GM21737 (cell line): ENCODE measurements around the gene UBAP2L.

Source experiments
- ATAC-seq: cut with Tn5 transposase; IDR thresholded peaks from one replicate; pipeline ENCODE4 v1.9.1; 2021; ENCODE audit warnings: mild to moderate bottlenecking, moderate library complexity; ENCODE audit not compliant: unreplicated experiment

The UBAP2L gene

GRCh38 chr1:154220071-154220969, at the start of gene UBAP2L:
Gene UBAP2L (plus strand): TSS chr1:154220955. CDS start chr1:154225124, 4,169 bp downstream.
- ATAC-seq, result peak; percentile 87

- ATAC-seq, result no peak
These were observed 49.6 kb upstream of the UBAP2L start for GRCh38 chr1:154171223-154171583.

- ATAC-seq, result no peak
These were observed 48.9 kb upstream of the UBAP2L start for GRCh38 chr1:154171880-154172279.

- ATAC-seq, result no peak
These were observed 46.1 kb upstream of the UBAP2L start for GRCh38 chr1:154174654-154175053.

GRCh38 chr1:154176337-154176736, 44.4 kb upstream of the UBAP2L start:
- ATAC-seq, result no peak

- ATAC-seq, result no peak
These were observed 42.7 kb upstream of the UBAP2L start for GRCh38 chr1:154178013-154178412.

- no peak for ATAC-seq
These were observed 41.6 kb upstream of the UBAP2L start for GRCh38 chr1:154178911-154179811.

- no peak for ATAC-seq
These were observed 40.6 kb upstream of the UBAP2L start for GRCh38 chr1:154179946-154180687.

GRCh38 chr1:154181944-154182343, 38.8 kb upstream of the UBAP2L start:
- ATAC-seq, result no peak

GRCh38 chr1:154182344-154183045, 38.3 kb upstream of the UBAP2L start:
- peak; percentile 52 for ATAC-seq

GRCh38 chr1:154183046-154183915, 37.5 kb upstream of the UBAP2L start:
- ATAC-seq, result peak; percentile 69

GRCh38 chr1:154186177-154186576, 34.6 kb upstream of the UBAP2L start:
- ATAC-seq, result no peak

- ATAC-seq, result no peak
These were observed 33.8 kb upstream of the UBAP2L start for GRCh38 chr1:154186852-154187501.

- no peak for ATAC-seq
These were observed 30.2 kb upstream of the UBAP2L start for GRCh38 chr1:154190550-154190949.

- no peak for ATAC-seq
These were observed 28.7 kb upstream of the UBAP2L start, which contains the start of gene TPM3 for GRCh38 chr1:154191990-154192461. Gene TPM3 (minus strand): TSS chr1:154192100. CDS start chr1:154192018, 82 bp downstream.

GRCh38 chr1:154192476-154192875, 28.3 kb upstream of the UBAP2L start:
- no peak for ATAC-seq

- no peak for ATAC-seq
These were observed 26.9 kb upstream of the UBAP2L start for GRCh38 chr1:154193821-154194220.

GRCh38 chr1:154198756-154199562, 21.8 kb upstream of the UBAP2L start:
- no peak for ATAC-seq
